Fibroblast of lung (primary cell): ENCODE results near the gene SHKBP1.

Experiments
- CTCF ChIP-seq, 2 donors: IDR thresholded peaks in 1 of 2; conservative IDR thresholded peaks in 1 of 2; 1 replicate in 1 of 2; 2 replicates in 1 of 2; pipeline ENCODE4 v1.5.1; 2011 to 2012; ENCODE audit warnings: low read length in 2 of 2, control low read depth in 1 of 2, inconsistent platforms in 1 of 2, low read depth in 1 of 2, mild to moderate bottlenecking in 1 of 2
- EZH2 ChIP-seq: IDR thresholded peaks from 2 replicates; pipeline ENCODE4 v1.5.1; 2012; ENCODE audit warnings: low read length, control low read depth, mild to moderate bottlenecking; ENCODE audit errors: missing control alignments

GRCh38 chr19:40561947-40562346, 14.7 kb upstream of the SHKBP1 start:
- TF ChIP-seq CTCF (conservative IDR thresholded peaks at IDR 0.05 in 1 of 2, IDR thresholded peaks at IDR 0.05 in 1 of 2; ENCODE audit: low read depth in 1 of 2, low read length in 2 of 2) = no peak
- no peak for TF ChIP-seq EZH2
